PC-3 (cell line): ENCODE data around the gene PPP1R3E. TPM values are rescaled to one million over a fixed set of nuclear protein-coding genes. Genes with fewer than 3 reads are reported as not detected.

ENCODE experiments used
- ATAC-seq: fragments of 200-7000 bp; cut with Tn5 transposase; 2 replicates; pipeline ENCODE4 v1.9.1; 2020; ENCODE audit warnings: mild to moderate bottlenecking, moderate library complexity
- BruUV-seq: library from RNA; stranded (reverse); fragments of 400-500 nt; replicated peaks from 2 replicates; lab custom pipeline; 2021; lab: Mats Ljungman, UMichigan
- CTCF ChIA-PET: fragments of 300-600 bp; sonication (Branson Sonifier 250); formaldehyde crosslinking; loops from one replicate; lab custom pipeline; 2022; ENCODE audit warnings: antibody characterized with exemption; lab: Charles Lee
- POLR2A ChIA-PET: fragments of 300-600 bp; sonication (Branson Sonifier 250); formaldehyde crosslinking; loops from one replicate; lab custom pipeline; 2022; ENCODE audit warnings: antibody characterized with exemption; ENCODE audit not compliant: unreplicated experiment; lab: Charles Lee
- DNase-seq: peaks from one replicate; pipeline ENCODE4 v3.0.0-alpha.2; 2015
- H2AFZ ChIP-seq: fragments of 300-600 bp; sonication (generic); 2 replicates; pipeline ENCODE4 v1.6.0; 2016; ENCODE audit warnings: antibody characterized with exemption, low read length
- H3F3A ChIP-seq: fragments of 300-600 bp; sonication (generic); one replicate; pipeline ENCODE4 v1.6.0; 2017; ENCODE audit warnings: antibody characterized with exemption, low read length, control low read depth, mild to moderate bottlenecking; ENCODE audit not compliant: unreplicated experiment
- H3K27ac ChIP-seq: fragments of 300-600 bp; sonication (generic); 2 replicates; pipeline ENCODE4 v1.5.1; 2016; ENCODE audit warnings: mild to moderate bottlenecking, low read length
- H3K27me3 ChIP-seq: fragments of 300-600 bp; sonication (generic); 2 replicates; pipeline ENCODE4 v1.6.1; 2016; ENCODE audit warnings: low read length, mixed read lengths
- H3K36me3 ChIP-seq: fragments of 300-600 bp; sonication (generic); 2 replicates; pipeline ENCODE4 v1.6.1; 2016; ENCODE audit warnings: low read depth, mixed run types, low read length, mixed read lengths
- H3K4me1 ChIP-seq: fragments of 300-600 bp; sonication (generic); 2 replicates; pipeline ENCODE4 v1.5.1; 2016; ENCODE audit warnings: low read length; ENCODE audit not compliant: insufficient read depth
- H3K4me2 ChIP-seq: fragments of 300-600 bp; sonication (generic); 2 replicates; pipeline ENCODE4 v1.6.0; 2016; ENCODE audit warnings: low read length
- H3K4me3 ChIP-seq: fragments of 300-600 bp; sonication (generic); 2 replicates; pipeline ENCODE4 v1.5.1; 2016; ENCODE audit warnings: mild to moderate bottlenecking, low read length, mixed read lengths
- H3K79me2 ChIP-seq: fragments of 300-600 bp; sonication (generic); 2 replicates; pipeline ENCODE4 v1.6.1; 2017; ENCODE audit warnings: low read length, mixed read lengths
- H3K9ac ChIP-seq: fragments of 300-600 bp; sonication (generic); 2 replicates; pipeline ENCODE4 v1.6.0; 2016; ENCODE audit warnings: mild to moderate bottlenecking, low read length
- H3K9me2 ChIP-seq: fragments of 300-600 bp; sonication (generic); replicated peaks from 2 replicates; pipeline ENCODE4 v1.6.1; 2016; ENCODE audit warnings: mixed run types, low read length, mixed read lengths
- H3K9me3 ChIP-seq: fragments of 300-600 bp; sonication (generic); 2 replicates; pipeline ENCODE4 v1.6.1; 2016; ENCODE audit warnings: low read length, mixed read lengths
- H4K20me1 ChIP-seq: fragments of 300-600 bp; sonication (generic); 2 replicates; pipeline ENCODE4 v1.6.1; 2016; ENCODE audit warnings: low read length, mixed read lengths
- EZH2 ChIP-seq: fragments of 300-600 bp; sonication (generic); IDR thresholded peaks from one replicate; pipeline ENCODE4 v1.6.1; 2017; ENCODE audit warnings: antibody characterized with exemption, mild to moderate bottlenecking, low read length; ENCODE audit not compliant: unreplicated experiment
- EZH2phosphoT487 ChIP-seq: fragments of 300-600 bp; sonication (generic); IDR thresholded peaks from 2 replicates; pipeline ENCODE4 v1.6.1; 2018; ENCODE audit warnings: mild to moderate bottlenecking, antibody characterized with exemption, low read length, borderline replicate concordance
- intact Hi-C: fragments of 100-400 bp; cut with micrococcal nuclease; formaldehyde crosslinking; loops from 2 replicates; pipeline ENCODE4 v1.9.0; 2023
- total RNA-seq: library from RNA; depleted of rRNA; stranded (reverse); fragments of >200 nt; gene quantifications from 2 replicates; pipeline ENCODE4 v1.2.3, GENCODE V29; 2014
- TF ChIP-seq, protein P1 (sequence below): fragments of 300-600 bp; sonication (generic); conservative IDR thresholded peaks from 2 replicates; pipeline ENCODE4 v1.5.1; 2017; ENCODE audit warnings: antibody characterized with exemption, low read depth, mild to moderate bottlenecking, low read length

Gene PPP1R3E
- total RNA-seq, 1 experiment from 2014 or later, result 3.2 TPM

- Histone ChIP-seq H3K79me2 (no peaks in the 10 kb centered on the region), H3K4me3 (no peak overlapping the region), H3F3A (no peaks in the 10 kb centered on the region), H3K27ac (no peak overlapping the region), H4K20me1 (no peaks in the 10 kb centered on the region), H3K36me3 (no peaks in the 10 kb centered on the region), H3K9ac (no peak overlapping the region), H2AFZ (no peak overlapping the region), H3K9me2 (no peaks in the 10 kb centered on the region), H3K4me2 (no peak overlapping the region), H3K9me3 (no peaks in the 10 kb centered on the region), H3K4me1 (no peaks in the 10 kb centered on the region), H3K27me3 (peaks cover 25% of the 10 kb centered on the region)
- POLR2A ChIA-PET, result interaction anchor here (0.5 kb wide), 1 partner anchor 306 kb away, joined by 4 read pairs; no protein-coding TSS in a partner anchor
- ATAC-seq, result no peak
- BruUV-seq, result no TSS peak
- DNase-seq, result no peak
- intact Hi-C loops, result no loop called here
- TF ChIP-seq EZH2, result no peak
- TF ChIP-seq, protein P1, sequence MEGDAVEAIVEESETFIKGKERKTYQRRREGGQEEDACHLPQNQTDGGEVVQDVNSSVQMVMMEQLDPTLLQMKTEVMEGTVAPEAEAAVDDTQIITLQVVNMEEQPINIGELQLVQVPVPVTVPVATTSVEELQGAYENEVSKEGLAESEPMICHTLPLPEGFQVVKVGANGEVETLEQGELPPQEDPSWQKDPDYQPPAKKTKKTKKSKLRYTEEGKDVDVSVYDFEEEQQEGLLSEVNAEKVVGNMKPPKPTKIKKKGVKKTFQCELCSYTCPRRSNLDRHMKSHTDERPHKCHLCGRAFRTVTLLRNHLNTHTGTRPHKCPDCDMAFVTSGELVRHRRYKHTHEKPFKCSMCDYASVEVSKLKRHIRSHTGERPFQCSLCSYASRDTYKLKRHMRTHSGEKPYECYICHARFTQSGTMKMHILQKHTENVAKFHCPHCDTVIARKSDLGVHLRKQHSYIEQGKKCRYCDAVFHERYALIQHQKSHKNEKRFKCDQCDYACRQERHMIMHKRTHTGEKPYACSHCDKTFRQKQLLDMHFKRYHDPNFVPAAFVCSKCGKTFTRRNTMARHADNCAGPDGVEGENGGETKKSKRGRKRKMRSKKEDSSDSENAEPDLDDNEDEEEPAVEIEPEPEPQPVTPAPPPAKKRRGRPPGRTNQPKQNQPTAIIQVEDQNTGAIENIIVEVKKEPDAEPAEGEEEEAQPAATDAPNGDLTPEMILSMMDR, result no peak
- TF ChIP-seq EZH2phosphoT487, result no peak
- CTCF ChIA-PET, result no interaction called here
These were observed 43.2 kb downstream of the PPP1R3E start for GRCh38 chr14:23259426-23259825.

- no peaks in the 10 kb centered on the region for H3K4me1 ChIP-seq
- intact Hi-C loops, result no loop called here
- BruUV-seq, result no TSS peak
- no peak overlapping the region for H3K9ac ChIP-seq
- H3K9me3 ChIP-seq, result no peaks in the 10 kb centered on the region
- H2AFZ ChIP-seq, result no peak overlapping the region
- H3K4me3 ChIP-seq, result no peak overlapping the region
- no peak for DNase-seq
- POLR2A ChIA-PET, result interaction anchor here (0.7 kb wide), 1 partner anchor 57 kb away, joined by 3 read pairs; no protein-coding TSS in a partner anchor
- no peaks in the 10 kb centered on the region for H4K20me1 ChIP-seq
- no peaks in the 10 kb centered on the region for H3K9me2 ChIP-seq
- no peak for ATAC-seq
- H3K36me3 ChIP-seq, result no peaks in the 10 kb centered on the region
- no peaks in the 10 kb centered on the region for H3F3A ChIP-seq
- no peaks in the 10 kb centered on the region for H3K79me2 ChIP-seq
- CTCF ChIA-PET, result interaction anchor here (0.6 kb wide), 1 partner anchor 200 kb away, joined by 6 read pairs; no protein-coding TSS in a partner anchor
- TF ChIP-seq EZH2, result no peak
- TF ChIP-seq EZH2phosphoT487, result no peak
- TF ChIP-seq, protein P1, result no peak
- H3K4me2 ChIP-seq, result no peak overlapping the region
- H3K27me3 ChIP-seq, result peaks cover 30% of the 10 kb centered on the region
- no peak overlapping the region for H3K27ac ChIP-seq
These were observed 44.4 kb downstream of the PPP1R3E start for GRCh38 chr14:23258256-23258655.
